GM19468 (cell line): ENCODE results near the gene RAD51.

Experiments
- ATAC-seq: cut with Tn5 transposase; IDR thresholded peaks from one replicate; pipeline ENCODE4 v1.9.1; 2021; ENCODE audit warnings: mild to moderate bottlenecking, moderate library complexity, moderate number of reproducible peaks; ENCODE audit not compliant: unreplicated experiment; ENCODE audit errors: extremely low read depth

RAD51 gene

GRCh38 chr15:40716165-40716564 is 21.2 kb downstream of the RAD51 start:
- no peak for ATAC-seq

- no peak for ATAC-seq
These were observed 26.7 kb downstream of the RAD51 start for GRCh38 chr15:40721701-40722100.

- ATAC-seq: no peak
These were observed 27.4 kb downstream of the RAD51 start for GRCh38 chr15:40722354-40722753.

GRCh38 chr15:40722934-40723333 is 28.0 kb downstream of the RAD51 start:
- ATAC-seq: no peak

GRCh38 chr15:40723919-40724318 is 28.9 kb downstream of the RAD51 start:
- ATAC-seq: no peak

GRCh38 chr15:40731034-40731433 is 36.1 kb downstream of the RAD51 start:
- no peak for ATAC-seq

- no peak for ATAC-seq
These were observed 41.6 kb downstream of the RAD51 start for GRCh38 chr15:40736575-40736974.

GRCh38 chr15:40737048-40737447 is 42.1 kb downstream of the RAD51 start:
- ATAC-seq: no peak

GRCh38 chr15:40739047-40739446 is 44.1 kb downstream of the RAD51 start:
- ATAC-seq: no peak

GRCh38 chr15:40739854-40740253 is 44.9 kb downstream of the RAD51 start:
- no peak for ATAC-seq

GRCh38 chr15:40743485-40743901 is 48.5 kb downstream of the RAD51 start:
- ATAC-seq: no peak

- no peak for ATAC-seq
These were observed 49.2 kb downstream of the RAD51 start for GRCh38 chr15:40743921-40744814.

- ATAC-seq: no peak
These were observed 49.8 kb downstream of the RAD51 start for GRCh38 chr15:40744815-40745152.

- no peak for ATAC-seq
These were observed 52.0 kb downstream of the RAD51 start for GRCh38 chr15:40746916-40747418.

- ATAC-seq: no peak
These were observed 53.0 kb downstream of the RAD51 start for GRCh38 chr15:40747685-40748631.

GRCh38 chr15:40749151-40749630 is 54.2 kb downstream of the RAD51 start:
- ATAC-seq: no peak

- no peak for ATAC-seq
These were observed 55.9 kb downstream of the RAD51 start for GRCh38 chr15:40750885-40751284.

- no peak for ATAC-seq
These were observed 56.8 kb downstream of the RAD51 start for GRCh38 chr15:40751745-40752144.

GRCh38 chr15:40754574-40754882 is 59.6 kb downstream of the RAD51 start:
- no peak for ATAC-seq

GRCh38 chr15:40754883-40755811 is 60.2 kb downstream of the RAD51 start, which contains the start of gene RMDN3:
Gene RMDN3 (minus strand): TSS chr15:40755254. CDS start chr15:40754783, 471 bp downstream.
- ATAC-seq: peak; percentile 51
